HepG2 (cell line): ENCODE measurements around the gene ARMH1. TPM values are rescaled to one million over a fixed set of nuclear protein-coding genes. Genes with fewer than 3 reads are reported as not detected.
A peak's percentile ranks its signal among the peaks of the same experiment; 100 is the strongest.

Experiments used
- CBX1 ChIP-seq: IDR thresholded peaks from one replicate; pipeline ENCODE4 v1.6.1; 2016; ENCODE audit warnings: antibody characterized with exemption, low read depth
- CREM ChIP-seq, 2 experiments: sonication (generic) in 1 of 2; formaldehyde crosslinking in 1 of 2; IDR thresholded peaks; 2 replicates each; pipeline versions ENCODE4 v1.4.0 to v1.6.1; 2016 to 2020; ENCODE audit warnings: antibody characterized with exemption in 1 of 2, mild to moderate bottlenecking in 1 of 2, missing genetic modification reagents in 1 of 2
- ESRRA ChIP-seq: sonication (generic); formaldehyde crosslinking; IDR thresholded peaks from 2 replicates; pipeline ENCODE4 v1.5.1; 2020; ENCODE audit warnings: mild to moderate bottlenecking, low read depth, missing genetic modification reagents
- HHEX ChIP-seq: IDR thresholded peaks from 2 replicates; pipeline ENCODE4 v1.6.1; 2016; ENCODE audit warnings: control low read depth
- HNF1A ChIP-seq, 2 experiments: sonication (generic) in 1 of 2; formaldehyde crosslinking in 1 of 2; IDR thresholded peaks; 2 replicates each; pipeline versions ENCODE4 v1.4.0 to v1.6.1; 2016 to 2020; ENCODE audit warnings: borderline replicate concordance in 1 of 2, low read depth in 1 of 2, mild to moderate bottlenecking in 1 of 2, missing genetic modification reagents in 1 of 2
- KDM5A ChIP-seq: fragments of 200-600 bp; sonication (generic); IDR thresholded peaks from 2 replicates; pipeline ENCODE4 v1.7.0; 2018; ENCODE audit warnings: antibody characterized with exemption, mild to moderate bottlenecking, low read length, borderline replicate concordance
- KDM6A ChIP-seq: IDR thresholded peaks from 2 replicates; pipeline ENCODE4 v1.6.1; 2016; ENCODE audit warnings: low read depth
- MEIS1 ChIP-seq: sonication (generic); formaldehyde crosslinking; IDR thresholded peaks from 2 replicates; pipeline ENCODE4 v1.9.0; 2021; ENCODE audit warnings: mild to moderate bottlenecking, missing genetic modification reagents, moderate library complexity, borderline replicate concordance
- MYC ChIP-seq: sonication (generic); formaldehyde crosslinking; IDR thresholded peaks from 2 replicates; pipeline ENCODE4 v1.9.0; 2021; ENCODE audit warnings: missing genetic modification reagents, borderline replicate concordance
- NR2F1 ChIP-seq, 2 experiments: fragments of 450-650 bp in 1 of 2; formaldehyde crosslinking in 1 of 2; IDR thresholded peaks; 2 replicates each; pipeline versions ENCODE4 v1.5.0 to v1.6.1; 2016 to 2020; ENCODE audit warnings: mild to moderate bottlenecking in 1 of 2, missing compliant biosample characterization in 1 of 2, missing genetic modification reagents in 1 of 2, moderate library complexity in 1 of 2
- RARA ChIP-seq: IDR thresholded peaks from 2 replicates; pipeline ENCODE4 v1.6.1; 2016; ENCODE audit warnings: missing genetic modification reagents, missing compliant biosample characterization
- SIN3B ChIP-seq: fragments of 150-350 bp; IDR thresholded peaks from 2 replicates; pipeline ENCODE4 v1.6.1; 2014; ENCODE audit warnings: low read length
- SNAI1 ChIP-seq: sonication (generic); formaldehyde crosslinking; IDR thresholded peaks from 2 replicates; pipeline ENCODE4 v1.5.0; 2020; ENCODE audit warnings: mild to moderate bottlenecking, missing genetic modification reagents, borderline replicate concordance
- YY1 ChIP-seq: IDR thresholded peaks from 2 replicates; pipeline ENCODE4 v1.6.1; 2011; ENCODE audit warnings: low read length, low read depth, moderate library complexity, mild to moderate bottlenecking; ENCODE audit not compliant: insufficient read depth, insufficient replicate concordance
- ZBTB14 ChIP-seq: sonication (generic); formaldehyde crosslinking; IDR thresholded peaks from 2 replicates; pipeline ENCODE4 v1.4.0; 2020; ENCODE audit warnings: missing genetic modification reagents
- ZBTB49 ChIP-seq: sonication (generic); formaldehyde crosslinking; IDR thresholded peaks from 2 replicates; pipeline ENCODE4 v1.4.0; 2020; ENCODE audit warnings: missing genetic modification reagents, borderline replicate concordance
- ZNF282 ChIP-seq: fragments of 450-650 bp; IDR thresholded peaks from 2 replicates; pipeline ENCODE4 v1.6.1; 2018; ENCODE audit not compliant: partially characterized antibody
- ZNF331 ChIP-seq: sonication (generic); formaldehyde crosslinking; IDR thresholded peaks from 2 replicates; pipeline ENCODE4 v1.4.0; 2020; ENCODE audit warnings: missing genetic modification reagents
- ZNF337 ChIP-seq: sonication (generic); formaldehyde crosslinking; IDR thresholded peaks from 2 replicates; pipeline ENCODE4 v1.5.1; 2020; ENCODE audit warnings: missing genetic modification reagents, low read depth, mild to moderate bottlenecking, borderline replicate concordance
- ZNF629 ChIP-seq: sonication (generic); formaldehyde crosslinking; conservative IDR thresholded peaks from 2 replicates; pipeline ENCODE4 v1.5.0; 2020; ENCODE audit warnings: missing genetic modification reagents
- ZZZ3 ChIP-seq: sonication (generic); formaldehyde crosslinking; IDR thresholded peaks from 2 replicates; pipeline ENCODE4 v1.4.0; 2020; ENCODE audit warnings: missing genetic modification reagents, mild to moderate bottlenecking, borderline replicate concordance
- polyA plus RNA-seq, 8 experiments: library from polyadenylated mRNA; depleted of rRNA in 3 of 8; stranded (reverse) in 7 of 8; unstranded in 1 of 8; fragments of >200 nt; fragmentation: Illumina TruSeq in 4 of 8; extraction: Trizol in 4 of 8; gene quantifications; 2 replicates each; pipeline versions ENCODE4 v1.2.1 to v1.2.3, GENCODE V29; 2011 to 2016; ENCODE audit warnings: low read depth in 4 of 8, missing spikeins in 1 of 8, mixed read lengths in 1 of 8; ENCODE audit not compliant: insufficient read depth in 1 of 8
- total RNA-seq, 5 experiments: library from RNA; depleted of rRNA; stranded (reverse); fragments of >200 nt; fragmentation: Illumina TruSeq; extraction: Trizol; gene quantifications; 2 replicates each; pipeline ENCODE4 v1.2.3, GENCODE V29; 2016; ENCODE audit warnings: low read depth in 1 of 5

ARMH1 gene
- total and polyA plus RNA-seq, 2 of the 13 experiments (the other 11 are each of a cell fraction or from before 2014, with no cell fraction given): 0.69 TPM; not detected in 1

- peak; percentile 85; the same call in 1 of the 2 replicates for TF ChIP-seq ZBTB49
- peak; percentile 40; the same call in 1 of the 2 replicates for TF ChIP-seq RARA (CRISPR knock-in tag)
- TF ChIP-seq ESRRA (CRISPR knock-in tag): 0 out of 2 replicates have a peak, but pooled peaks have one; percentile 36
- no peak for TF ChIP-seq ZNF282
- TF ChIP-seq HHEX (CRISPR knock-in tag): no peak
- peak; percentile 82; the same call in 1 of the 2 replicates for TF ChIP-seq ZNF337 (CRISPR knock-in tag)
- TF ChIP-seq KDM5A: no peak
- TF ChIP-seq ZNF629 (CRISPR knock-in tag): peak; percentile 64
- TF ChIP-seq YY1: peak; percentile 76
- TF ChIP-seq MEIS1 (CRISPR knock-in tag): no peak
- TF ChIP-seq SIN3B: peak; percentile 80; the same call in 1 of the 2 replicates
- TF ChIP-seq ZBTB14 (CRISPR knock-in tag): no peak
- TF ChIP-seq CREM (IDR thresholded peaks at IDR 0.05): peak; percentile 82
- no peak for TF ChIP-seq CREM (CRISPR knock-in tag; IDR thresholded peaks at IDR 0.05)
- TF ChIP-seq ZNF331 (CRISPR knock-in tag): peak; percentile 94
- TF ChIP-seq HNF1A (IDR thresholded peaks at IDR 0.05; ENCODE audit: low read depth): peak; percentile 66
- TF ChIP-seq HNF1A (CRISPR knock-in tag; IDR thresholded peaks at IDR 0.05; ENCODE audit: borderline replicate concordance): peak; percentile 63; the same call in 1 of the 2 replicates
- peak; percentile 27; the same call in 1 of the 2 replicates for TF ChIP-seq KDM6A
- TF ChIP-seq CBX1: peak; percentile 100
- no peak for TF ChIP-seq SNAI1 (CRISPR knock-in tag)
- TF ChIP-seq NR2F1 (CRISPR knock-in tag; IDR thresholded peaks at IDR 0.05): peak in 1 of 2 experiments; percentile 73; a peak in 2 of 4 replicates
- no peak for TF ChIP-seq ZZZ3 (CRISPR knock-in tag)
- TF ChIP-seq MYC (CRISPR knock-in tag): peak; percentile 79
Observed at GRCh38 chr1:44721485-44722361, 47.2 kb downstream of the ARMH1 start (continued).
